ENCODE data around the gene FAM136A.

DNA sequence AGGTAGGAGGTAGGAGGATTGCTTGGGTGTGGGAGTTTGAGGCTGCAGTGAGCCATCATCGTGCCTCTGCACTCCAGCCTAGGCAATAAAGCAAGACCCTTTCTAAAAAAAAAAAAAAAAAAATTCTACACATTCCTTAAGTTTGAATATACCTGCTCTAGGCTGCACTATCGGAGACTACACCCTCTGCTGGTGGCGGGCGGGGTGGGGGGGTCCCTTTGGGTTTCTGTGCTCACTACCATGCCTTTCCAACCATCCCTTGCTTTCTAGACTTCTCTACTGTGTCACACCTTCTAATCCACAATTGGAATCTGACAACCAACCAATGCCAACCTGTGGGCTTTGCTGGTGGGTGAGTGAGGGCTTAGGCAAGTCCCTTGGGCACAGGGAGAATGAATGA, 34.7 kb upstream of the FAM136A start:
- TF ChIP-seq, protein P1, sequence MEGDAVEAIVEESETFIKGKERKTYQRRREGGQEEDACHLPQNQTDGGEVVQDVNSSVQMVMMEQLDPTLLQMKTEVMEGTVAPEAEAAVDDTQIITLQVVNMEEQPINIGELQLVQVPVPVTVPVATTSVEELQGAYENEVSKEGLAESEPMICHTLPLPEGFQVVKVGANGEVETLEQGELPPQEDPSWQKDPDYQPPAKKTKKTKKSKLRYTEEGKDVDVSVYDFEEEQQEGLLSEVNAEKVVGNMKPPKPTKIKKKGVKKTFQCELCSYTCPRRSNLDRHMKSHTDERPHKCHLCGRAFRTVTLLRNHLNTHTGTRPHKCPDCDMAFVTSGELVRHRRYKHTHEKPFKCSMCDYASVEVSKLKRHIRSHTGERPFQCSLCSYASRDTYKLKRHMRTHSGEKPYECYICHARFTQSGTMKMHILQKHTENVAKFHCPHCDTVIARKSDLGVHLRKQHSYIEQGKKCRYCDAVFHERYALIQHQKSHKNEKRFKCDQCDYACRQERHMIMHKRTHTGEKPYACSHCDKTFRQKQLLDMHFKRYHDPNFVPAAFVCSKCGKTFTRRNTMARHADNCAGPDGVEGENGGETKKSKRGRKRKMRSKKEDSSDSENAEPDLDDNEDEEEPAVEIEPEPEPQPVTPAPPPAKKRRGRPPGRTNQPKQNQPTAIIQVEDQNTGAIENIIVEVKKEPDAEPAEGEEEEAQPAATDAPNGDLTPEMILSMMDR (IDR thresholded peaks at IDR 0.05), result no peak
- no peak for TF ChIP-seq POLR2A (IDR thresholded peaks at IDR 0.05)
